Peyer's patch (tissue), 4 donors: ENCODE results near the gene KCNMA1.

Source experiments
- POLR2A ChIP-seq, 2 donors: fragments of 450-650 bp; IDR thresholded peaks; one replicate each; pipeline ENCODE4 v1.5.1; 2017; ENCODE audit warnings: antibody characterized with exemption in 2 of 2, mild to moderate bottlenecking in 2 of 2, moderate library complexity in 2 of 2
- TF ChIP-seq, protein P1 (sequence below), 6 experiments: fragments of 450-650 bp in 4 of 6; fragments of 200-600 bp in 2 of 6; sonication (generic) in 1 of 6; IDR thresholded peaks; one replicate each; pipeline ENCODE4 v1.5.1; 2017 to 2019; ENCODE audit warnings: antibody characterized with exemption in 6 of 6, mild to moderate bottlenecking in 3 of 6, moderate library complexity in 1 of 6

GRCh38 chr10:76871697-76872295 is 765.8 kb downstream of the KCNMA1 start:
- TF ChIP-seq POLR2A (IDR thresholded peaks at IDR 0.05): no peak
- TF ChIP-seq, protein P1, sequence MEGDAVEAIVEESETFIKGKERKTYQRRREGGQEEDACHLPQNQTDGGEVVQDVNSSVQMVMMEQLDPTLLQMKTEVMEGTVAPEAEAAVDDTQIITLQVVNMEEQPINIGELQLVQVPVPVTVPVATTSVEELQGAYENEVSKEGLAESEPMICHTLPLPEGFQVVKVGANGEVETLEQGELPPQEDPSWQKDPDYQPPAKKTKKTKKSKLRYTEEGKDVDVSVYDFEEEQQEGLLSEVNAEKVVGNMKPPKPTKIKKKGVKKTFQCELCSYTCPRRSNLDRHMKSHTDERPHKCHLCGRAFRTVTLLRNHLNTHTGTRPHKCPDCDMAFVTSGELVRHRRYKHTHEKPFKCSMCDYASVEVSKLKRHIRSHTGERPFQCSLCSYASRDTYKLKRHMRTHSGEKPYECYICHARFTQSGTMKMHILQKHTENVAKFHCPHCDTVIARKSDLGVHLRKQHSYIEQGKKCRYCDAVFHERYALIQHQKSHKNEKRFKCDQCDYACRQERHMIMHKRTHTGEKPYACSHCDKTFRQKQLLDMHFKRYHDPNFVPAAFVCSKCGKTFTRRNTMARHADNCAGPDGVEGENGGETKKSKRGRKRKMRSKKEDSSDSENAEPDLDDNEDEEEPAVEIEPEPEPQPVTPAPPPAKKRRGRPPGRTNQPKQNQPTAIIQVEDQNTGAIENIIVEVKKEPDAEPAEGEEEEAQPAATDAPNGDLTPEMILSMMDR (IDR thresholded peaks at IDR 0.05): no peak
